Right renal pelvis (tissue), 4 donors: ENCODE data around the gene KCNQ1. TPM values are rescaled to one million over a fixed set of nuclear protein-coding genes. Genes with fewer than 3 reads are reported as not detected.

Source experiments
- DNase-seq, 4 donors: peaks; one replicate each; pipeline ENCODE4 v3.0.0-alpha.2; 2013; ENCODE audit warnings: low read depth in 4 of 4, low spot score in 3 of 4, missing footprints in 1 of 4
- polyA plus RNA-seq, 4 donors: library from polyadenylated mRNA; unstranded; fragments of 120-200 nt; gene quantifications; one replicate each; pipeline ENCODE4 v1.2.1, GENCODE V29; 2013; ENCODE audit not compliant: insufficient read length in 4 of 4

KCNQ1 gene
- polyA plus RNA-seq, 4 donors: 9.8 to 13.2 (median 12.0) TPM

- DNase-seq: no peak
Measured at GRCh38 chr11:2562890-2563212, 118.0 kb downstream of the KCNQ1 start.

GRCh38 chr11:2563213-2564007 lies 118.6 kb downstream of the KCNQ1 start:
- DNase-seq: no peak

DNA sequence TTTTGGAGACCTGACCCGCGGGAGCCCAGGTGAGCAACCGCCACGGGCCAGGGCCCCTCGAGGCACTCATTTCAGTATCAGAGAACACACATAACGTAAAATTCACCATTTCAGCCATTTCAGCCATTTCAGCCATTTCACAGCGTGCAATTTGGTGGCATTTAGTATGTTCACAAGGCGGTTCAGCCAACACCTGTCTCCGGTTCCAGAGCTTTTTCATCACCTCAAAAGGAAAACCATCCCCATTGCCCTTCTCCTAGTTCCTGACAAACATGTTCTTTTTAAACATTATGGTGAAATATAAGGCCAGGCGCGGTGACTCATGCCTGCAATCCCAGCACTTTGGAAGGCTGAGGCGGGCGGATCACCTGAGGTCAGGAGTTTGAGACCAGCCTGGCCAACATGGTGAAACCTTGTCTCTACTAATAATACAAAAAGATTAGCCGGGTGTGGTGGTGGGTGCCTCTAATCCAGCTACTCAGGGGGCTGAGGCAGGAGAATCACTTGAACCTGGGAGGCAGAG lies 119.3 kb downstream of the KCNQ1 start:
- DNase-seq: no peak

DNA sequence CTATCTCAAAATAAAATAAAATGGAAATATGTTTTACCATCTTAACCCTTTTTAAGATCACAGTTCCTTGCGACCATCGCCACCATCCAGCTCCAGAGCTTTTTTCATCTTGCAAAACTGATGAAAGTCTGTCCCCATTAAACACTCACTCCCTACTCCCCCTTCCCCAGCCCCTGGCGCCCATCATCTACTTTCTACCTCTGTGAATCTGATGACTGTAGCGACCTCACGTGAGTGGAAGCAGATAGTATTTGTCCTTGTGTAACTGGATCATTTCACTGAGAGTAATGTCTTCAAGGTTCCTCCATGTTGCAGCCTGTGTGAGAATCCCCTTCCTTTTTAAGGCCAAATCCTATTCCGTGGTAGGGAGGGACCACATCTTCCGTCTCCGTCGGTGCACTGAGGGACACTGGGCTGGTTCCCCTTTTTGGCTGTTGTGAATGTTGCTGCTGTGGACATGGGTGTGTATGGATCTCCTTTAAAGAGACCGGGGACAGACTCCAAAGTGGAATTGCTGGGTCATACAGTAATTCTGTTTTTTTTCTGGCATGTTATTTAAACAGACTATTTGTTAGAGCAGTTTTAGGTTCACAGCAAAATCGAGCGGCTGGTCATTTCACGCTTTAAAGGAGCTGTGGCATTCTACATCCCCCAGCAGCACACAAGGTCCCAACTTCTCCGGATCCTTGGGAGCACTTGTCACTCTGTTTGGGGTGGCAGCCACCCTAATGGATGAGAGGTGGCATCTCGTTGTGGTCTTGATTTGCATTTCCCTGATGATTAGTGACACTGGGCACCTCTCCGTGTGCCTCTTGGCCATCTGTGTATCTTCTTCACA lies 120.0 kb downstream of the KCNQ1 start:
- no peak for DNase-seq

GRCh38 chr11:2565447-2566222 lies 120.8 kb downstream of the KCNQ1 start:
- DNase-seq: no peak

GRCh38 chr11:2566223-2567025 lies 121.6 kb downstream of the KCNQ1 start:
- no peak for DNase-seq

DNA sequence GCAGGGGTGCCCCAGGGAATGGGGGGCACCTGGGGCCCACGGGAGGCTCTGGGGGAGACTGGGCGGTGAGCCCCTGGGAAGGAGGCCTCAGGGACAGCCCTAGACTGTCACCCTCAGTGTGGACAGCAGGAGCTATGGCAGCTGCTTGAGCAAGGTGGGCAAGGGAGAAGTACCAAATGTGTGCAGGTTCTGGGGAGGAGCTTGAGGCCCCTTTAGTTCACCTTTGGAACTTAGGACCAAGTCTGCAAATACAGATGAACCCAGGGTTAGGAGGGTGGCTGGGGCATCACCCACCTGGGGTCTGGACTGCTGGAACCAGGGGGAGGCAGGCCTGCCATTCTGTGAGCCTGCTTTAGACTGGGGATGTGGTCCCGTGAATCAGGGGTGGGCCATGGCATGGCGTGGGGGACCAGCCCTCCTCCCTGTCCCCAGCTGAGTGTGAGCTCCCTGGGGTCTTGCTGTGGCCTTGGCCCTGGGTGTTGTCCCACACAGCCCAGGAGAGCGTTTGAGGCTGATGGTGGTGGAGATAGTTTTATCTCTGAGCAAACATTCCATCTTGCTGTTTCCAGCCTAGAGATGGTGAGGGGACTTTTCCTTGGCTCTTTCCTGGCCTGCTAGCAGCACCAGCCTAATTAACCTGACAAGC lies 122.3 kb downstream of the KCNQ1 start:
- no peak for DNase-seq

GRCh38 chr11:2569321-2569721 lies 124.5 kb downstream of the KCNQ1 start:
- DNase-seq: no peak

- no peak for DNase-seq
Measured at GRCh38 chr11:2569731-2570210, 125.0 kb downstream of the KCNQ1 start.

DNA sequence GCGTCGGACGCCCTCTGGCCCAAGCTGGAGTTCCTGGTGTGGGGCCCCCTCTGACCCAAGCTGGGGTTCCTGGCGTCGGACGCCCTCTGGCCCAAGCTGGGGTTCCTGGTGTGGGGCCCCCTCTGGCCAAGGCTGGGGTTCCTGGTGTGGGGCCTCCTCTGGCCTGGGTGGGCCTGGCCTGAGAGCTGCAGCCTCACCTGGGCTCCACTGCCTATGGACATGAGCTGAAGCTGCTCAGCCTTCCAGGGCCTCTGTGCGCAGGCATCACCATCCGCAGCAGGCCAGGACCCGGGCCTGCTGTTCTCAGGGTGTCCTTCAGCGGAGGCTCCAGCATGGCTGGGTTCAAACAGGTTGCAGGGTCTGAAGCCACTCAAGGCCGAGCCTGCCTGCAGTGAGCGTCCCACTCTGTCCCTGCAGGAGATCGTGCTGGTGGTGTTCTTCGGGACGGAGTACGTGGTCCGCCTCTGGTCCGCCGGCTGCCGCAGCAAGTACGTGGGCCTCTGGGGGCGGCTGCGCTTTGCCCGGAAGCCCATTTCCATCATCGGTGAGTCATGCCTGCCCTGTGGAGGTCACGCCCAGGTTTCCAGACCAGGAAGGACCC lies 125.5 kb downstream of the KCNQ1 start:
- DNase-seq: no peak

GRCh38 chr11:2570841-2571597 lies 126.2 kb downstream of the KCNQ1 start:
- no peak for DNase-seq

DNA sequence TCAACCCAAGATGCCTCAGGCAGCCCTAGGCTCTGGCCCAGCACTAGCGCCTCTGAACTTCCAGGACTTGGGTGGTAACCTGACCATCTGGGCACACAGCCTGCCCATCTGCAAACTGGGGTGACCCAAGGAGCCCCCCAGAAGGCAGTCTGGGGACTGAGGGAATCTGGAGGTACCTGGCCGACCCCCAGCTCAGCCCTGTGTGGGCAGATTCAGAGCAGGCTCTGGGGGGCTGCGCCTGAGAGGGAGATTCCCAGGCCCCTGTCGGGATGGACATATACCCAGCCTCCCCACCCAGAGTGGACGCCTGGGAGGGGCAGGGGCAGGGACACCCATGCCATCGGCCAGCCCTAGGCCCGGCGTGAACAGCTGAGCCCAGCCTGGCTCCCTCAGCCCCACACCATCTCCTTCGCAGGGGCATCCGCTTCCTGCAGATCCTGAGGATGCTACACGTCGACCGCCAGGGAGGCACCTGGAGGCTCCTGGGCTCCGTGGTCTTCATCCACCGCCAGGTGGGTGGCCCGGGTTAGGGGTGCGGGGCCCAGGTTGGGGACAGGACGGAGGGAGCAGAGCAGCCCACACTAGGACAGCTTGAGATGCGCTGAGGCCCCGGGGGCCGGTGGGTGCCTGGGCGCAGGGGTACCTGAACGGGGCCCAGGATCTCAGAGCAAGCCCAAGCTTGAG lies 126.9 kb downstream of the KCNQ1 start:
- DNase-seq: no peak

GRCh38 chr11:2572491-2573239 lies 127.9 kb downstream of the KCNQ1 start:
- DNase-seq: no peak

DNA sequence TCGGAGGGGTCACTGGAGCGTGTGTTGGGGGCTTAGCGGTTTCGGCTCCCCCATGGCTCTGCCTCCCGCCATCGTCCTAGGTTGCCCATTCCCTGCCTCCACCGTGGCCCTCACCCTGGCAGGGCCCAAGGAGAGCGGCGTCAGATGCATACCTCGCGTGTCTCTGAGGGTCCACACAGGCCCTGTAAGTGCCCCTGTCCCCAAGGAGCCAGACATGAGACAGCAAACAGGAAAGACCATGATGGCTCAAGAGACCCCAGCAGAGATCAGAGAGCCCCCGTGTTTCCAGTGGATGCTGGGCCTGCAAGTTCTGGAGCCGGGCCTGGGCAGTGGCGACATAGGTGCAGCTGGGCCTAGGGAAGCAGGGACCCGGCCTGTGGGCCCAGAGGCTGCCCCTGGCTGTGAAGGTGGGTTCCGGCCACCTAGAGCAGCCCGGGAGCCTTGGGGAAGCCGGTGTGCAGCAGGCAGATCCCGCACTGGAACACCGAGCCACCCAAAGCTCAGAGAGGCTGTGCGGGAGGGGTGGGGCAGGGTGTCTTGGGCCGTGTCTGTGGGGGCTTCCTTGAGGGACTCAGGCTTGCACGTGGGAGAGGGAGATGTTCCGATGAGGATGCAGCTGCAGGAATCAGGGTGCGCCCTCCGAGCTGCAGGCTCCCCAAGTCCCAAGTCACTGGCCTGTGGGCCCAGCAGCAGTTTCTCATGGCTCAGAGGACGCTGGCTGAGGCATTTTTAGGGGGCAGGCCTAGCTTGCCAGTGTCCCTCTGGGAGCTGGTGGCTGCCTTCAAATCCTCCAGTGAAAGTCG lies 128.6 kb downstream of the KCNQ1 start:
- no peak for DNase-seq

GRCh38 chr11:2574043-2574552 lies 129.3 kb downstream of the KCNQ1 start:
- DNase-seq: no peak
